Measurements from ENCODE around the gene EIF4G3.

DNA sequence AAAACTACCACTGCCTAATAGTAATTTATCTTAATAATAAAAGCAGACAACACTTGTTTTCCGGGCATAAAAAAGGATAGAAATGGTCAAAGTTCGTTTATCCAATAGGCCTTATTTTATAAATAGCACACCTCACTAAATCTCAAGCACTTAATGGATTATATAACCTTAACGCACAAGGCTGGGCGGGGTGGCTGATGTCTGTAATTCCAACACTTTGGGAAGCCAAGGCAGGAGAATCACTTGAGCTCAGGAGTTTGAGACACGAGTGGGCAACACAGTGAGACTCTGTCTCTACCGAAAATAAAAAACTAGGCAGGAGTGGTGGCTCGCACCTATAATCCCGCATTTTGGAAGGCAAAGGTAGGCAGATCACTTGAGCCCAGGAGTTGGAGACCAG lies 12.4 kb downstream of the EIF4G3 start:
- TF ChIP-seq, protein P1, sequence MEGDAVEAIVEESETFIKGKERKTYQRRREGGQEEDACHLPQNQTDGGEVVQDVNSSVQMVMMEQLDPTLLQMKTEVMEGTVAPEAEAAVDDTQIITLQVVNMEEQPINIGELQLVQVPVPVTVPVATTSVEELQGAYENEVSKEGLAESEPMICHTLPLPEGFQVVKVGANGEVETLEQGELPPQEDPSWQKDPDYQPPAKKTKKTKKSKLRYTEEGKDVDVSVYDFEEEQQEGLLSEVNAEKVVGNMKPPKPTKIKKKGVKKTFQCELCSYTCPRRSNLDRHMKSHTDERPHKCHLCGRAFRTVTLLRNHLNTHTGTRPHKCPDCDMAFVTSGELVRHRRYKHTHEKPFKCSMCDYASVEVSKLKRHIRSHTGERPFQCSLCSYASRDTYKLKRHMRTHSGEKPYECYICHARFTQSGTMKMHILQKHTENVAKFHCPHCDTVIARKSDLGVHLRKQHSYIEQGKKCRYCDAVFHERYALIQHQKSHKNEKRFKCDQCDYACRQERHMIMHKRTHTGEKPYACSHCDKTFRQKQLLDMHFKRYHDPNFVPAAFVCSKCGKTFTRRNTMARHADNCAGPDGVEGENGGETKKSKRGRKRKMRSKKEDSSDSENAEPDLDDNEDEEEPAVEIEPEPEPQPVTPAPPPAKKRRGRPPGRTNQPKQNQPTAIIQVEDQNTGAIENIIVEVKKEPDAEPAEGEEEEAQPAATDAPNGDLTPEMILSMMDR (IDR thresholded peaks at IDR 0.05): no peak
- TF ChIP-seq POLR2A (IDR thresholded peaks at IDR 0.05): no peak

Measured in lower leg skin (tissue), 3 donors.